HEK293 (cell line): ENCODE results near the gene SCN7A.

Experiments used
- MEIS1 ChIP-seq: sonication (generic); formaldehyde crosslinking; IDR thresholded peaks from 2 replicates; pipeline ENCODE4 v1.8.1; 2022; ENCODE audit warnings: missing genetic modification reagents, mild to moderate bottlenecking, borderline replicate concordance
- SP2 ChIP-seq: fragments of 450-650 bp; formaldehyde crosslinking; IDR thresholded peaks from 2 replicates; pipeline ENCODE4 v1.5.1; 2016; ENCODE audit warnings: missing biosample characterization, missing genetic modification characterization
- ZFP69B ChIP-seq: fragments of 450-650 bp; formaldehyde crosslinking; IDR thresholded peaks from 2 replicates; pipeline ENCODE4 v1.5.1; 2016; ENCODE audit warnings: missing biosample characterization, missing genetic modification characterization
- ZNF169 ChIP-seq: fragments of 450-650 bp; formaldehyde crosslinking; IDR thresholded peaks from 2 replicates; pipeline ENCODE4 v1.5.1; 2016; ENCODE audit warnings: missing biosample characterization, missing genetic modification characterization
- ZNF175 ChIP-seq: fragments of 450-650 bp; formaldehyde crosslinking; IDR thresholded peaks from 2 replicates; pipeline ENCODE4 v1.5.1; 2016; ENCODE audit warnings: missing biosample characterization, missing genetic modification characterization
- ZNF311 ChIP-seq: fragments of 450-650 bp; formaldehyde crosslinking; IDR thresholded peaks from 2 replicates; pipeline ENCODE4 v1.5.1; 2017; ENCODE audit warnings: missing biosample characterization, missing genetic modification characterization, borderline replicate concordance
- ZNF501 ChIP-seq: fragments of 450-650 bp; formaldehyde crosslinking; IDR thresholded peaks from 2 replicates; pipeline ENCODE4 v1.5.1; 2016; ENCODE audit warnings: missing biosample characterization, missing genetic modification characterization
- ZNF558 ChIP-seq: fragments of 450-650 bp; formaldehyde crosslinking; IDR thresholded peaks from 2 replicates; pipeline ENCODE4 v1.5.1; 2016; ENCODE audit warnings: missing biosample characterization, missing genetic modification characterization
- ZNF792 ChIP-seq: fragments of 450-650 bp; formaldehyde crosslinking; IDR thresholded peaks from 2 replicates; pipeline ENCODE4 v1.5.1; 2016; ENCODE audit warnings: missing biosample characterization, missing genetic modification characterization
- TF ChIP-seq, protein P1 (sequence below): fragments of 450-650 bp; formaldehyde crosslinking; IDR thresholded peaks from 2 replicates; pipeline ENCODE4 v1.5.1; 2016; ENCODE audit warnings: missing biosample characterization, missing genetic modification characterization
- TF ChIP-seq, protein P2 (sequence below): fragments of 450-650 bp; formaldehyde crosslinking; IDR thresholded peaks from 2 replicates; pipeline ENCODE4 v1.5.1; 2017; ENCODE audit warnings: missing biosample characterization, missing genetic modification characterization
- TF ChIP-seq, protein P3 (sequence below): fragments of 450-650 bp; formaldehyde crosslinking; IDR thresholded peaks from 2 replicates; pipeline ENCODE4 v1.5.1; 2016; ENCODE audit warnings: missing biosample characterization, missing genetic modification characterization

DNA sequence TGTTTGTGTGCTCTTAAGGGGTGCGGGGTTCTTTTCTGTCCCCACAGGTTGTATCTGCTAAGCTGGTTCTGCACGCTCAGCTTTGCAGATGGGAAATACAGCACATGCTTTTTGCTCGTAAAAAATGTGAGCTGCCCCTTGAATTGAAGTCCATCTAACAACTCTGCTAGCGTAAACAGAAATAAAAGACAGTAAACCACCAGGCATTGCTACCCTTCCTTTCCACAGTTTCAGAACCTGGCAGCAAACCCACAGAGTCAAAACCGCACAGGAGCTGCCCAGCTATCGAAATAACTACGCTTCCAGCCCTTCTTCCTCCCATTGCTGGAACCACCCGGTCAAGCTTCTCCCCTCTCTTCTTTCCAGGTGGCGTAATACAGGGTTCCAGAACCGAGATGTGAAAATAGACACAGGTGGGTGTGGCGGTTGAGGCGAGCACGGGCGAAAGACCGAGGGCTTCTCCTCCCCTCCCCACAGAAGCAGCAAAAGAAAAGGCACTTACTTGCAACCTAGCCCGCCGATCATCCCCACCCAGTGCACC, 118.8 kb downstream of the SCN7A start:
- TF ChIP-seq SP2 (tag by site-specific recombination) (no peak), ZNF792 (tag by site-specific recombination) (no peak), ZNF175 (no peak), MEIS1 (CRISPR knock-in tag) (no peak), ZNF169 (tag by site-specific recombination) (no peak), ZNF311 (no peak), ZNF558 (no peak), ZFP69B (tag by site-specific recombination) (no peak), ZNF501 (no peak)
- TF ChIP-seq, protein P1, sequence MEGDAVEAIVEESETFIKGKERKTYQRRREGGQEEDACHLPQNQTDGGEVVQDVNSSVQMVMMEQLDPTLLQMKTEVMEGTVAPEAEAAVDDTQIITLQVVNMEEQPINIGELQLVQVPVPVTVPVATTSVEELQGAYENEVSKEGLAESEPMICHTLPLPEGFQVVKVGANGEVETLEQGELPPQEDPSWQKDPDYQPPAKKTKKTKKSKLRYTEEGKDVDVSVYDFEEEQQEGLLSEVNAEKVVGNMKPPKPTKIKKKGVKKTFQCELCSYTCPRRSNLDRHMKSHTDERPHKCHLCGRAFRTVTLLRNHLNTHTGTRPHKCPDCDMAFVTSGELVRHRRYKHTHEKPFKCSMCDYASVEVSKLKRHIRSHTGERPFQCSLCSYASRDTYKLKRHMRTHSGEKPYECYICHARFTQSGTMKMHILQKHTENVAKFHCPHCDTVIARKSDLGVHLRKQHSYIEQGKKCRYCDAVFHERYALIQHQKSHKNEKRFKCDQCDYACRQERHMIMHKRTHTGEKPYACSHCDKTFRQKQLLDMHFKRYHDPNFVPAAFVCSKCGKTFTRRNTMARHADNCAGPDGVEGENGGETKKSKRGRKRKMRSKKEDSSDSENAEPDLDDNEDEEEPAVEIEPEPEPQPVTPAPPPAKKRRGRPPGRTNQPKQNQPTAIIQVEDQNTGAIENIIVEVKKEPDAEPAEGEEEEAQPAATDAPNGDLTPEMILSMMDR (tag by site-specific recombination), result no peak
- TF ChIP-seq, protein P2, sequence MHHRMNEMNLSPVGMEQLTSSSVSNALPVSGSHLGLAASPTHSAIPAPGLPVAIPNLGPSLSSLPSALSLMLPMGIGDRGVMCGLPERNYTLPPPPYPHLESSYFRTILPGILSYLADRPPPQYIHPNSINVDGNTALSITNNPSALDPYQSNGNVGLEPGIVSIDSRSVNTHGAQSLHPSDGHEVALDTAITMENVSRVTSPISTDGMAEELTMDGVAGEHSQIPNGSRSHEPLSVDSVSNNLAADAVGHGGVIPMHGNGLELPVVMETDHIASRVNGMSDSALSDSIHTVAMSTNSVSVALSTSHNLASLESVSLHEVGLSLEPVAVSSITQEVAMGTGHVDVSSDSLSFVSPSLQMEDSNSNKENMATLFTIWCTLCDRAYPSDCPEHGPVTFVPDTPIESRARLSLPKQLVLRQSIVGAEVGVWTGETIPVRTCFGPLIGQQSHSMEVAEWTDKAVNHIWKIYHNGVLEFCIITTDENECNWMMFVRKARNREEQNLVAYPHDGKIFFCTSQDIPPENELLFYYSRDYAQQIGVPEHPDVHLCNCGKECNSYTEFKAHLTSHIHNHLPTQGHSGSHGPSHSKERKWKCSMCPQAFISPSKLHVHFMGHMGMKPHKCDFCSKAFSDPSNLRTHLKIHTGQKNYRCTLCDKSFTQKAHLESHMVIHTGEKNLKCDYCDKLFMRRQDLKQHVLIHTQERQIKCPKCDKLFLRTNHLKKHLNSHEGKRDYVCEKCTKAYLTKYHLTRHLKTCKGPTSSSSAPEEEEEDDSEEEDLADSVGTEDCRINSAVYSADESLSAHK (tag by site-specific recombination), result no peak
- TF ChIP-seq, protein P3, sequence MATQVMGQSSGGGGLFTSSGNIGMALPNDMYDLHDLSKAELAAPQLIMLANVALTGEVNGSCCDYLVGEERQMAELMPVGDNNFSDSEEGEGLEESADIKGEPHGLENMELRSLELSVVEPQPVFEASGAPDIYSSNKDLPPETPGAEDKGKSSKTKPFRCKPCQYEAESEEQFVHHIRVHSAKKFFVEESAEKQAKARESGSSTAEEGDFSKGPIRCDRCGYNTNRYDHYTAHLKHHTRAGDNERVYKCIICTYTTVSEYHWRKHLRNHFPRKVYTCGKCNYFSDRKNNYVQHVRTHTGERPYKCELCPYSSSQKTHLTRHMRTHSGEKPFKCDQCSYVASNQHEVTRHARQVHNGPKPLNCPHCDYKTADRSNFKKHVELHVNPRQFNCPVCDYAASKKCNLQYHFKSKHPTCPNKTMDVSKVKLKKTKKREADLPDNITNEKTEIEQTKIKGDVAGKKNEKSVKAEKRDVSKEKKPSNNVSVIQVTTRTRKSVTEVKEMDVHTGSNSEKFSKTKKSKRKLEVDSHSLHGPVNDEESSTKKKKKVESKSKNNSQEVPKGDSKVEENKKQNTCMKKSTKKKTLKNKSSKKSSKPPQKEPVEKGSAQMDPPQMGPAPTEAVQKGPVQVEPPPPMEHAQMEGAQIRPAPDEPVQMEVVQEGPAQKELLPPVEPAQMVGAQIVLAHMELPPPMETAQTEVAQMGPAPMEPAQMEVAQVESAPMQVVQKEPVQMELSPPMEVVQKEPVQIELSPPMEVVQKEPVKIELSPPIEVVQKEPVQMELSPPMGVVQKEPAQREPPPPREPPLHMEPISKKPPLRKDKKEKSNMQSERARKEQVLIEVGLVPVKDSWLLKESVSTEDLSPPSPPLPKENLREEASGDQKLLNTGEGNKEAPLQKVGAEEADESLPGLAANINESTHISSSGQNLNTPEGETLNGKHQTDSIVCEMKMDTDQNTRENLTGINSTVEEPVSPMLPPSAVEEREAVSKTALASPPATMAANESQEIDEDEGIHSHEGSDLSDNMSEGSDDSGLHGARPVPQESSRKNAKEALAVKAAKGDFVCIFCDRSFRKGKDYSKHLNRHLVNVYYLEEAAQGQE (tag by site-specific recombination), result 0 out of 2 replicates have a peak, but pooled peaks have one; percentile 8
